ENCODE data around the gene EIPR1. TPM values are rescaled to one million over a fixed set of nuclear protein-coding genes. Genes with fewer than 3 reads are reported as not detected.

The EIPR1 gene
- total RNA-seq, 2 experiments from 2014 or later = 36.2 to 42.7 TPM

DNA sequence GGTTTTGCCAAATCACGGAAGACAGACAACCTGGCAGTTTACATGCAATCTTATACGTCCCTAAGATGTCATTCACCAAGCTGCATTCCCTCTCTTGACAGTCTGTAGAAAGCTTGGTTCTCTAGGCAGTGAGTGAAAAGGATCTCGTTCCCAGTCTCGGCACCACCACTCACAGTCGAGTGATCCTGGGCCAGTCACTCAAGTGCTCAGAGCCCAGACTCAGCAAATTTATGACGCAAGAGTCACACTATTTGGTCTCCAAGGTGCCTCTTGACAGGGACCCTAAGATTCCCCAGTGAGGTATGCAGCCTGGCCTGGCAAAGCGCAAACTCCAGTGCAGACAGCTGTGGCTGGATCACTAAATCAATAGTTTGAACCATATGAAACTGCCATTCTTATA lies 77.9 kb downstream of the EIPR1 start:
- ChIA-PET POLR2A (no interaction called here), CTCF (no interaction called here)
- DNase-seq = no peak
- H3K4me1 Mint-ChIP-seq = peaks cover 12% of the 10 kb centered on the region
- H3K36me3 Mint-ChIP-seq (ENCODE audit: low read depth) = peaks cover 10% of the 10 kb centered on the region
- H3K9me3 Mint-ChIP-seq = no peaks in the 10 kb centered on the region
- no peak overlapping the region for H3K4me3 Mint-ChIP-seq
- no peaks in the 10 kb centered on the region for H3K27me3 Mint-ChIP-seq
- H3K27ac Mint-ChIP-seq = no peak overlapping the region

DNA sequence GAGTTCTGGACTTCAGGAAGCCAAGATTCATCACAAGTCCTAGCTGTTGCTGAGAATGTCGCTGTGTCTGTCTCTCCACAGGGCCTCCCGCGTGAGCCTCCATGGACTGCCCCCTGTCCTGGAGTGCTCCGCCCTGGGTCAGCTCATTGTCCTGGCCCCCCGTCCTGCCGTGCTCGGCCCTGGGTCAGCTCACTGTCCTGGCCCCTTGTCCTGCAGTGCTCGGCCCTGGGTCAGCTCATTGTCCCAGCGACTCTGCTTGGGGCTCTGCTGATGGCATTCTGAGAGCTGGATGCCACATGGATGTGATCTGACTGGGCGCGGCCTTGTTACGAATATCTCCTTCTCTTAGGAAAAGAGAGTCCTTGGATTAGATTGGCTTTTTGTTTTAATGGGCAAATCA lies 78.5 kb downstream of the EIPR1 start:
- CTCF ChIA-PET = no interaction called here

DNA sequence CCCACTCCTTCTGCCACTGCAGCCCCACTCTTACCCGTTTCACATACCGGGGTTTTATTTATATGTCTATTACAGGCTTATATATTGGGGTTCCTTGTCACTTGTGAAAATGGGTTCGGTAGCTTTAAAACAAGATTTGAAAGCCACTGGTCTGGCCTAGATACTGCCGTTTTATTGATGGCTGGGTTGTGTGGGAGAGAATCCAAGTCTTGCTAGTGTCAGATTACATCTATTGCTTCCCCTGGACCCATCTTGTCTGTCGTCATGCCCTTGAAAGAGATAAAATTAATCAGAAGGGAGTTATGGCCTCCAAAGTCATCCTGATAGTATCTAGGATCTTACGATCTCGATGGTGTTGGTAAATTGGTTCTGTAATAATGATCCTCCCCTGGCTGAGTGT lies 79.4 kb downstream of the EIPR1 start:
- POLR2A ChIA-PET = no interaction called here
- H3K4me3 Mint-ChIP-seq = no peak overlapping the region
- CTCF ChIA-PET = no interaction called here
- H3K4me1 Mint-ChIP-seq = peaks cover 3% of the 10 kb centered on the region
- no peaks in the 10 kb centered on the region for H3K27me3 Mint-ChIP-seq
- no peak for DNase-seq
- H3K36me3 Mint-ChIP-seq (ENCODE audit: low read depth) = peaks cover 10% of the 10 kb centered on the region
- no peak overlapping the region for H3K27ac Mint-ChIP-seq
- no peaks in the 10 kb centered on the region for H3K9me3 Mint-ChIP-seq

More for the DNA sequence above, 78.5 kb downstream of the EIPR1 start:
- Mint-ChIP-seq H3K9me3 (no peaks in the 10 kb centered on the region), H3K4me1 (peaks cover 11% of the 10 kb centered on the region), H3K4me3 (no peak overlapping the region), H3K36me3 (ENCODE audit: low read depth) (peaks cover 10% of the 10 kb centered on the region), H3K27me3 (no peaks in the 10 kb centered on the region), H3K27ac (no peak overlapping the region)
- no peak for DNase-seq
- POLR2A ChIA-PET = no interaction called here

DNA sequence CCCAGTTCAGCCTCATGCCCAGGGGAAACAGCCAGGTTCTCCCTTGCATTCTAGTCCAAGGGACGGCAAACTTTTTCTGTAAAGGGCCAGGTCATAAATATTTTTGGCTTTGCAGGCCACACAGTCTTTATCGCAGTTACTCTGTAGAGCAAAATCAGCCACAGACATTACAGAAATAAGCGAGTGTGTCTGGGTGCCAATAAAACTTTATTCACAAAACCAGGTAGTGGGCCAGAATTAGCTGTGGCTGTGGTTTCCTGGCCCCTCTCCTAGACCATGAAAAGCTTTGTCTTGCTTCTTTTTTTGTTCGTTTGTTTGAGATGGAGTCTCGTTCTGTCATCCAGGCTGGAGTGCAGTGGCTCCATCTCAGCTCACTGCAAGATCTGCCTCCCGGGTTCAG lies 80.1 kb downstream of the EIPR1 start:
- Mint-ChIP-seq H3K36me3 (ENCODE audit: low read depth) (peaks cover 7% of the 10 kb centered on the region), H3K27me3 (no peaks in the 10 kb centered on the region), H3K27ac (no peak overlapping the region), H3K4me1 (no peaks in the 10 kb centered on the region), H3K9me3 (no peaks in the 10 kb centered on the region), H3K4me3 (no peak overlapping the region)
- POLR2A ChIA-PET = no interaction called here
- DNase-seq = no peak
- CTCF ChIA-PET = no interaction called here

DNA sequence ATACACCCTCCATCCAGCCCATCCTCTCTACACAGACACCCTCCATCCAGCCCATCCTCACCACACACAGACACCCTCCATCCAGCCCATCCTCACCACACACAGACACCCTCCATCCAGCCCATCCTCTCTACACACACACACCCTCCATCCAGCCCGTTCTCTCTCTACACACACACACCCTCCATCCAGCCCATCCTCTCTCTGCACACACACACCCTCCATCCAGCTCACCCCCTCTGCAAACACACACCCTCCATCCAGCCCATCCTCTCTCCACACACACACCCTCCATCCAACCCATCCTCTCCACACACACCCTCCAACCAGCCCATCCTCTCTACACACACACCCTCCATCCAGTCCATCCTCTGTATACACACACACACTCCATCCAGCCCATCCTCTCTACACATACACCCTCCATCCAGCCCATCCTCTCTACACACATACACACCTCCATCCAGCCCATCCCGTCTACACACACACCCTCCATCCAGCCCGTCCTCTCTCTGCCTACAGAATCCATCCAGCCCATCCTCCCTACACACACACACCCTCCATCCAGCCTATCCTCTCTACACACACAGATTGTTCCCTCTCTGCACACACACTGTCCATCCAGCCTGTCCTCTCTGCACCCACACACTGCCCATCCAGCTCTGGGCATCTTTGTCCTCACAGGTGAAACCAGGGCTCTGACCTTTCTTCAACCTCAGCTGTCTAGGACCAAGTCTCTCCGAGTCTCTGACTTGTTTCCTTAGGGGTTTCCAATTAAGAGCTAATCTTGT lies 81.2 kb downstream of the EIPR1 start:
- H3K9me3 Mint-ChIP-seq = no peaks in the 10 kb centered on the region
- H3K27ac Mint-ChIP-seq = no peak overlapping the region
- POLR2A ChIA-PET = no interaction called here
- CTCF ChIA-PET = interaction anchor here (0.7 kb wide), 1 partner anchor 714 kb away, joined by 3 read pairs; no protein-coding TSS in a partner anchor
- H3K36me3 Mint-ChIP-seq (ENCODE audit: low read depth) = peaks cover 5% of the 10 kb centered on the region
- H3K27me3 Mint-ChIP-seq = no peaks in the 10 kb centered on the region
- no peak for DNase-seq
- no peak overlapping the region for H3K4me3 Mint-ChIP-seq
- H3K4me1 Mint-ChIP-seq = no peaks in the 10 kb centered on the region

DNA sequence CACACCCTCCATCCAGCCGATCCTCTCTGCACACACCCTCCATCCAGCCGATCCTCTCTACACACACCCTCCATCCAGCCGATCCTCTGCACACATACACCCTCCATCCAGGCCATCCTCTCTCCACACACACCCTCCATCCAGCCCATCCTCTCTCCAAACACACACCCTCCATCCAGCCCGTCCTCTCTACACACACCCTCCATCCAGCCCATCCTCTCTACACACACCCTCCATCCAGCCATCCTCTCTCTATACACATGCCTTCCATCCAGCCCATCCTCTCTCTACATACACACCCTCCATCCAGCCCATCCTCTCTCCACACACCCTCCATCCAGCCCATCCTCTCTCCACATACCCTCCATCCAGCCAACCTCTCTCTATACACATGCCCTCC lies 83.1 kb downstream of the EIPR1 start:
- H3K9me3 Mint-ChIP-seq = peaks cover 4% of the 10 kb centered on the region
- H3K4me1 Mint-ChIP-seq = no peaks in the 10 kb centered on the region
- H3K27ac Mint-ChIP-seq = no peak overlapping the region
- DNase-seq = no peak
- ChIA-PET CTCF (no interaction called here), POLR2A (no interaction called here)
- no peak overlapping the region for H3K4me3 Mint-ChIP-seq
- no peaks in the 10 kb centered on the region for H3K27me3 Mint-ChIP-seq
- H3K36me3 Mint-ChIP-seq (ENCODE audit: low read depth) = peaks cover 10% of the 10 kb centered on the region

DNA sequence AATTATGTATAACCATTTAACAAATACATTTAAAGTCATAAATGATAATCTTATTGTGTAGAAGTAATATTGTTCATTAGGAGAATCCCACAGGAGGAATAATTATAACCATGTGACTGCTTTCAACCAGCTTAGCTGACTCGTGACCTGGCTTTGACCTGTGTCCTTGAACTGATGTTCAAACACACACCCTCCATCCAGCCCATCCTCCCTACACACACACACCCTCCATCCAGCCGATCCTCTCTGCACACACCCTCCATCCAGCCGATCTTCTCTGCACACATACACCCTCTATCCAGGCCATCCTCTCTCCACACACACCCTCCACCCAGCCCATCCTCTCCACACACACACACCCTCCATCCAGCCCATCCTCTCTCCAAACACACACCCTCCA lies 83.5 kb downstream of the EIPR1 start:
- Mint-ChIP-seq H3K27me3 (no peaks in the 10 kb centered on the region), H3K36me3 (ENCODE audit: low read depth) (peaks cover 14% of the 10 kb centered on the region), H3K9me3 (peaks cover 6% of the 10 kb centered on the region), H3K4me1 (no peaks in the 10 kb centered on the region), H3K27ac (no peak overlapping the region), H3K4me3 (no peak overlapping the region)
- ChIA-PET POLR2A (no interaction called here), CTCF (no interaction called here)
- DNase-seq = no peak

DNA sequence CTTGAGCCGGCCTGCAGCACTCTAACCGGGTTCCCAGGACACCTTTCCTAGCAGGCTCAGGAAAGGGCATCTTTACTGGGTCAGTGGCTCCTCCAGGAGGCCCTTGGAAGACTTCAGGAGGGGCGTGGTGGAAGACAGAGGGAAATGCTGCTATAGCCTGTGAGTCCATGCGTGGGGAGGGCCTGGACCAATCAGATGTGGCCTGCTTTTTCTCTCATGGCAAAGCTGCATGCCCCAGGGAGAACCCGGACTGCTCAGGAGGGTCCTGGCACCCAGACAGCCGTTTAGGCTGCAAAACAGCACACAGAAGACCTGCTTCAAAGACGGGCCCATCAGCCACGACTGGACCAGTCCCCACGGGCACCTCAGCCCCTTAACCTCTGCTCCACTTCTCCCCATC lies 84.4 kb downstream of the EIPR1 start:
- no peaks in the 10 kb centered on the region for H3K27me3 Mint-ChIP-seq
- no peak for DNase-seq
- POLR2A ChIA-PET = no interaction called here
- peaks cover 10% of the 10 kb centered on the region for H3K36me3 Mint-ChIP-seq (ENCODE audit: low read depth)
- no peak overlapping the region for H3K4me3 Mint-ChIP-seq
- H3K9me3 Mint-ChIP-seq = peaks cover 9% of the 10 kb centered on the region
- CTCF ChIA-PET = no interaction called here
- no peaks in the 10 kb centered on the region for H3K4me1 Mint-ChIP-seq
- H3K27ac Mint-ChIP-seq = no peak overlapping the region

DNA sequence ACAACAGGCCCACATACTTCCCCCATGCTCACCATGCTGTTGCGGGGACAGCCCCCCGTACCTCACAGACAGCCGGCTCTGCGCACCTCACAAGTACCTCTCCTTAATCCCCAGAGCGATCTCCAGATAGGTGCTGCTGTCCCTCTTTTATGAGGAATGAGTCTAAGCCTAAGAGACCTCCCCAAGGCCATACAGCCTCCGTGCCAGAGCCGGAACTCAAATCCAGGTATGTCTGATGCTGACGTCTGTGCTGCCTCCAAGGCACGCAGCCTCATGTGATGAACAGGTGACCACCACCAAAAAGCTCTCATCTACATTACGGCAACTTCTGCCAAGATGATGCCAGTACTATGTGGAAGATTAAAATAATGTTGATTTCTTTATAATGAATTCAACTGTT lies 85.2 kb downstream of the EIPR1 start:
- Mint-ChIP-seq H3K4me1 (no peaks in the 10 kb centered on the region), H3K36me3 (ENCODE audit: low read depth) (peaks cover 10% of the 10 kb centered on the region), H3K9me3 (peaks cover 12% of the 10 kb centered on the region), H3K4me3 (no peak overlapping the region), H3K27ac (no peak overlapping the region), H3K27me3 (no peaks in the 10 kb centered on the region)
- POLR2A ChIA-PET = no interaction called here
- CTCF ChIA-PET = no interaction called here
- DNase-seq = no peak

DNA sequence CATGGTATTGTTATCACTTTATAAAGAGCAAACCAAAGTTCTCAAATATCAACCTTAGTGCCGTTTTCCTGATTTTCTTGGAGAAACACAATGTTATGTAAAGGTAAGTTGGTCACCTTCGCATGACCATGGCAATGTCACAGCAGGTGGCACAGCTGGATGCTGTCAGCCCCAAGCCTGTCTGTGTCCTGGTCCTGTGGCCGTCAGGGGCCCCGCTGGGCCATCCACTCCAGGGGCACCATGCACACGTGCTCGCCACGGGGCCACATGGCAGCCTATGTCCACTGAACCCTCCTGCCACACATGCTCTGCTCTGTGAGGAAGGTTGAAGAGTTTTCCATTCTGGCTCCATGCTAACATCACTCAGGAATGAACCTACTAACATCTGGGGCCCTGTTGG lies 85.9 kb downstream of the EIPR1 start:
- Mint-ChIP-seq H3K4me1 (no peaks in the 10 kb centered on the region), H3K4me3 (no peak overlapping the region), H3K27ac (no peak overlapping the region), H3K36me3 (ENCODE audit: low read depth) (peaks cover 12% of the 10 kb centered on the region), H3K9me3 (peaks cover 17% of the 10 kb centered on the region), H3K27me3 (no peaks in the 10 kb centered on the region)
- POLR2A ChIA-PET = no interaction called here
- CTCF ChIA-PET = no interaction called here
- no peak for DNase-seq

DNA sequence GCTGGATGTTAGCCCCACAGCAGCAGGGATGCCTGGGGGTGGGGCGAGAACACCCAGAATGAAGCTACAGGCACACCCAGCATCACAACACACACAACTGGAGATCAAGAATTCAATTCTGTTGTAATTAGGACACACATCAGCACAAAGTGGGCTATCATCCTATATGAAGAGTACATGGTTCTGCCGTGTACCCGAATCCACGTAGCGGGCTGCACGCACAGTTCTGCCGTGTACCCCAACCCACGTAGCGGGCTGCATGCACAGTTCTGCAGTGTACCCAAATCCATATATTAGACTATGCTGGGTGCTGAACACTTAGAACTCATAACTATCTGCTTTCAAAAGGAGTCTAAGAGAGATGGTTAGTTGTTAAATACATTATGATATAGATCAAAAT lies 86.5 kb downstream of the EIPR1 start:
- H3K9me3 Mint-ChIP-seq = peaks cover 17% of the 10 kb centered on the region
- POLR2A ChIA-PET = no interaction called here
- no peaks in the 10 kb centered on the region for H3K4me1 Mint-ChIP-seq

DNA sequence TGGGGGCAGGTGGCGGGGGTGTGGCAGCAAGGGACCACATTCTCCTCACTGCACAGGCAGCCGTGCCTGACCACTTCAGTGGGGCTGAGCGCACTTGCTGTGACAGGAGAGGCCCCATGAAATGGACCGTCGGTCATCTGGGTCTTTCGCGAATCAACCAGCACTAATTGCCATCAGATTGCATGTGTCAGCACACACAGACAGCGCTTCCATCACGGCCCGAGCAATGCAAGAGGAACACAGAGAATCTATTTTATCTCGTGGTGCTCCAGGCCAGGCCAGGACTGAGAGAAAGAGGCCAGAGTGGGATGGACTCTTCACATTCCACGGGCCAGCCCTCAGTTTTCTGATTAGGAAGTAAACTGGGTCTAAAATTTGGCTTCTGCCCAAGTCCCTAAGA lies 87.0 kb downstream of the EIPR1 start:
- Mint-ChIP-seq H3K4me3 (no peak overlapping the region), H3K4me1 (no peaks in the 10 kb centered on the region), H3K9me3 (peaks cover 17% of the 10 kb centered on the region), H3K27ac (no peak overlapping the region), H3K36me3 (ENCODE audit: low read depth) (peaks cover 12% of the 10 kb centered on the region), H3K27me3 (no peaks in the 10 kb centered on the region)
- ChIA-PET CTCF (no interaction called here), POLR2A (no interaction called here)
- no peak for DNase-seq

More for the DNA sequence above, 86.5 kb downstream of the EIPR1 start:
- CTCF ChIA-PET = no interaction called here
- no peak overlapping the region for H3K27ac Mint-ChIP-seq
- no peak overlapping the region for H3K4me3 Mint-ChIP-seq
- no peak for DNase-seq
- H3K27me3 Mint-ChIP-seq = no peaks in the 10 kb centered on the region
- H3K36me3 Mint-ChIP-seq (ENCODE audit: low read depth) = peaks cover 12% of the 10 kb centered on the region

DNA sequence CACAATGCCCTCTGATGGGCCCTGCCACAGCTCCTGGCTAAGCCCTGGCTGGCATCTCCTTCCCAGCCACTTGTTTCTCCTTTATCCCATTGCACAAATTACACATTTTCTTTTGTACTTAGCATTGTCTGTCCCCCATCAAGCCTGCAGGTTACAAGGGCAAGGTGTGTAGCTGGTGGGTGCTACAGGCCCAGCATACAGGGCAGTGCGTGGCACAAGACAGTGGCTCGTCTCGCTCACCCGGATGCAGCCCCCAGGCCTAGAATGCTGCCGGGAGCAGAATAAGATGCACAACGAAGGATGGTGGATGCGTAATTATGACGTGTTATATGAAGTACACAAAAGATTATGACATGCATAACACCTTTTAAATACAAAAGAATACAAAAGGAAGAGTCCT lies 87.6 kb downstream of the EIPR1 start:
- CTCF ChIA-PET = interaction anchor here (1.5 kb wide), 1 partner anchor 13 kb away, joined by 3 read pairs; no protein-coding TSS in a partner anchor
- POLR2A ChIA-PET = no interaction called here
- Mint-ChIP-seq H3K4me3 (no peak overlapping the region), H3K9me3 (peaks cover 17% of the 10 kb centered on the region), H3K27me3 (no peaks in the 10 kb centered on the region), H3K36me3 (ENCODE audit: low read depth) (peaks cover 12% of the 10 kb centered on the region), H3K4me1 (no peaks in the 10 kb centered on the region), H3K27ac (no peak overlapping the region)
- no peak for DNase-seq

DNA sequence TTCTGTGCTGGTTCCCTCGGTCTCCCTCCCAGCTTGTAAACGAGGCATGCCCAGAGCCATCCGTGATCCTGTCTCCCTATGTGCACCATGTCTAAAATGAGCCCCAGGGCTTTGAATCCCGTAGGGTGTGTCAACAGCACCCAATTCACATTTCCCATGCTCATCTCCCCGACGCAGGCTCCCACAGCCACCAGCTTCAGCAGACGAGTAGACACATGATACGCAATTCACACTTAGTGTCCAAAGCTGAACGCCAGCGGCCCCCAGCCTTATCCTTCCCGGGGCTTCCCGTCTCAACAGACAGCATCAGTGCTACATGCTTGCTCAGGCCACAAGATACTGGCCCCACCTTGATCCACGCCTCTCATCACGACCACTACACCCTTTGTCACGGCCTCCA lies 88.1 kb downstream of the EIPR1 start:
- peaks cover 12% of the 10 kb centered on the region for H3K36me3 Mint-ChIP-seq (ENCODE audit: low read depth)
- H3K4me3 Mint-ChIP-seq = no peak overlapping the region
- no peaks in the 10 kb centered on the region for H3K4me1 Mint-ChIP-seq
- peaks cover 17% of the 10 kb centered on the region for H3K9me3 Mint-ChIP-seq
- DNase-seq = no peak
- ChIA-PET POLR2A (no interaction called here), CTCF (interaction anchor here (1.5 kb wide), 1 partner anchor 14 kb away, joined by 3 read pairs; no protein-coding TSS in a partner anchor)
- H3K27me3 Mint-ChIP-seq = no peaks in the 10 kb centered on the region
- H3K27ac Mint-ChIP-seq = no peak overlapping the region
